Activated naive CD4-positive, alpha-beta T cell treated with anti-CD3 and anti-CD28 coated beads, Interleukin-2, amount 50 U/mL, for 24 hours (primary cell): ENCODE measurements around the gene MAP2K4.
"Not testable (repeated sequence)": the region's sequence is repeated elsewhere in the genome, so short reads cannot be mapped to it uniquely, and the experiment has no call there.

Source experiments
- H3K27ac Mint-ChIP-seq: one replicate; pipeline ENCODE4 v1.8.0; 2021; ENCODE audit warnings: mild to moderate bottlenecking, mixed read lengths
- H3K27me3 Mint-ChIP-seq: one replicate; pipeline ENCODE4 v1.8.0; 2021; ENCODE audit warnings: mixed read lengths
- H3K36me3 Mint-ChIP-seq: one replicate; pipeline ENCODE4 v1.8.0; 2021; ENCODE audit warnings: mixed read lengths
- H3K4me1 Mint-ChIP-seq: one replicate; pipeline ENCODE4 v1.8.0; 2021; ENCODE audit warnings: mixed read lengths
- H3K4me3 Mint-ChIP-seq: one replicate; pipeline ENCODE4 v1.8.0; 2021; ENCODE audit warnings: mild to moderate bottlenecking, mixed read lengths
- H3K9me3 Mint-ChIP-seq: one replicate; pipeline ENCODE4 v1.8.0; 2021; ENCODE audit warnings: mixed read lengths

Gene MAP2K4

DNA sequence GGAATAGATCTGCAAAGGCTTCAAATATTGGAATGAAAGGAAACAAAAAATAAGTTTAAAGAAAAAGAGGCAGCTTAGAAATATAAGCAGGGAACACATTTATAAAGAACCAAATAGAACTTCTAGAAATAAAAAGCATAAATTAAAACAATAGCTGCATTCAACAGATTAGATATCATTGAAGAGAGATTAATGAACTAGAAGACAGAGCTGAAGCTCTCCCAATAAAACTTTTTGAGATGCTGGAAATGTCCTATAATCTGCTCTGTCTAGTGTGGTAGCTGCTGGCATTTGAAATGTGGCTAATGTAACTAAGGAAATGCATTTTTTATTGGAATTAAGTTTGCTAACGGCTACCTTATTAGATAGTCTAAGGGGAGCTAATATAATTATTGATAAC, 115.6 kb downstream of the MAP2K4 start:
- no peak overlapping the region for H3K27ac Mint-ChIP-seq
- no peak overlapping the region for H3K4me3 Mint-ChIP-seq
- H3K36me3 Mint-ChIP-seq = peaks cover 50% of the 10 kb centered on the region
- no peaks in the 10 kb centered on the region for H3K4me1 Mint-ChIP-seq
- no peaks in the 10 kb centered on the region for H3K27me3 Mint-ChIP-seq
- H3K9me3 Mint-ChIP-seq = peaks cover 13% of the 10 kb centered on the region

DNA sequence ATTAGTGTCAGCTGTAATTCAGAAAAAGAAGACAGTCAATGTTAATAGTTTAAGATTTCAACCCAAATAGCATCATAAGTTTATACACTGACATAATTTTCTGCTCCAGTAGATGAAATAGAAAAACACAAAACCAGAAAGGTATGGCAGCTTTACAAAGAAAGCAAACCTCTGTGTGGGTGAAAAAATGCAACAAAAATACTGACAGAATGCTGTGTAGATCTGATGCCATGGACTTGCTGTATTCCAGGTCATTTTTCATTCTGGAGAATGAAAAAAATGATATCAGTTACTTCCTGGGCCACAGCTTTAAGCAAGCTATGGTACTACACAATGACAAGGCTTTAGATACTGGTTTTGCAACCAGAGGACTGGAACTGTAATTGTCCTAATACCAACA, 116.0 kb downstream of the MAP2K4 start:
- Mint-ChIP-seq H3K36me3 (peaks cover 51% of the 10 kb centered on the region), H3K4me1 (no peaks in the 10 kb centered on the region), H3K4me3 (no peak overlapping the region), H3K9me3 (peaks cover 13% of the 10 kb centered on the region), H3K27me3 (no peaks in the 10 kb centered on the region), H3K27ac (no peak overlapping the region)

DNA sequence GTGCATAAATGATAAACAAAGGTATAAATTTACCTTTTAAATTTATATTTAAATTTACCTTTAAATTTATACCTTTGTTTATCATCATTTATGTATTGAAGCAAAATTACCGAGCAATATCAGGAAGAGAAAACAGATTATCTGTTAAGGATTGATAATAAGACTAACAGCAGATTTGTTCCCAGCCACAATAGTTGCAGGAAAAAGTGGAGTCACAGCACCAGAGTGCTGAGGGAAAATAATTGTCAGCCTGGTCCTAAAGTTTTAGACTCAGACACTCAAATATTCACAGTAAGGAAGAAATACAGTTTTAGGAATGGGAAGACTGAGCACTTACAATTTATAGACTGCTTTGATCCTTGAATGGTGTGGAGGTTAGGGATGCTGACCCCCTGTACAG, 117.2 kb downstream of the MAP2K4 start:
- Mint-ChIP-seq H3K27ac (no peak overlapping the region), H3K4me3 (no peak overlapping the region), H3K9me3 (peaks cover 13% of the 10 kb centered on the region), H3K4me1 (no peaks in the 10 kb centered on the region), H3K27me3 (no peaks in the 10 kb centered on the region), H3K36me3 (peaks cover 50% of the 10 kb centered on the region)

DNA sequence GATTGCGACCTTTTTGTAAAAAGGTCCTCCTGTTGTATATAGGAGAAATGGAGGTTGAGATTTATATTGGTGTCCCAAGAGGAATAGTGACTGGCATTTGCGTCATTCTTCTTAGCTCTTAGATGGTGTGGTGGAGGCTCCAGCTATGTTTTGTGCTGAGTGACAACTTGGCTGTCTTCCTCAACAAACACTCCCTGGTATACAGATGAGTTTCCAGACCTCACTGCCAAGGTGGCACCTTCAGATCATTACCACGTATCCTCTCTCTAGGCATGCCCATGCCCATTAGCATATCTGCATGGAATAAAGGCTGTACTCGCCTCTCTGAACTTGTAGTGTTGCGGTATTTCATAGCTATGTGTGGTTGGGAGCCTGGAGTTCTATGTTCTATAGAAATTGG, 120.0 kb downstream of the MAP2K4 start:
- Mint-ChIP-seq H3K4me3 (no peak overlapping the region), H3K9me3 (peaks cover 12% of the 10 kb centered on the region), H3K4me1 (no peaks in the 10 kb centered on the region), H3K36me3 (peaks cover 54% of the 10 kb centered on the region), H3K27ac (no peak overlapping the region), H3K27me3 (no peaks in the 10 kb centered on the region)

DNA sequence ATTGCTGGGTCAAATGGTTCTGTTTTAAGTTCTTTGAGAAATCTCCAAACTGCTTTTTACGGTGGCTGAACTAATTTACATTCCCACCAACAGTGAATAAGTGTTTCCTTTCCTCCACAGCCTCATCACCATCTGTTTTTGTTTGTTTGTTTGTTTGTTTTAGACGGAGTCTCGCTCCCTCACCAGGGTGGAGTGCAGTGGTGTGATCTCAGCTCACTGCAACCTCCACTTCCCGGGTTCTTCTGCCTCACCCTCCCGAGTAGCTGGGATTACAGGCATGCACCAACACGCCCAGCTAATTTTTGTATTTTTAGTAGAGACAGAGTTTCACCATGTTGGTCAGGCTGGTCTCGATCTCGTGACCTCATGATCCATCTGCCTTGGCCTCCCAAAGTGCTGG, 141.5 kb downstream of the MAP2K4 start:
- H3K36me3 Mint-ChIP-seq, H3K4me3 Mint-ChIP-seq, H3K4me1 Mint-ChIP-seq, H3K27me3 Mint-ChIP-seq, H3K27ac Mint-ChIP-seq: not testable (repeated sequence)
- H3K9me3 Mint-ChIP-seq = peaks cover 18% of the 10 kb centered on the region

DNA sequence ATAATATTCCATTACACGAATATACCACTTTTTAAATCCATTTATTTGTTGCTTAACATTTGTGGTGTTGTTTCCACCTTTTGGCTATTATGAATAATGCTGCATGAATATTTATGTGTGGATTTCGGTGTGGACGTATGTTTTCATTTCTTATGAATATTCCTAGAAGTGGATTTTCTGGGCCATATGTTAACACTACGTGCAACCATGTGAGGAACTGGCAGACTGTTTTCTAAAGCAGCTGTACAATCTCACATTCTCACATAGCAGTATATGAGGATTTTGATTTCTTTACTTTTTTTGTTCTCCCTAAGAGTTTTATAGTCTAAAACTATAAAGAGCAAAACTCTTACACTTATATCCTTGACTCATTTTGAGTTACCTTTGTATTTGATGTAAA, 143.4 kb downstream of the MAP2K4 start:
- Mint-ChIP-seq H3K9me3 (peaks cover 18% of the 10 kb centered on the region), H3K36me3 (no peaks in the 10 kb centered on the region), H3K4me3 (no peak overlapping the region), H3K4me1 (no peaks in the 10 kb centered on the region), H3K27ac (no peak overlapping the region), H3K27me3 (peaks cover 4% of the 10 kb centered on the region)

DNA sequence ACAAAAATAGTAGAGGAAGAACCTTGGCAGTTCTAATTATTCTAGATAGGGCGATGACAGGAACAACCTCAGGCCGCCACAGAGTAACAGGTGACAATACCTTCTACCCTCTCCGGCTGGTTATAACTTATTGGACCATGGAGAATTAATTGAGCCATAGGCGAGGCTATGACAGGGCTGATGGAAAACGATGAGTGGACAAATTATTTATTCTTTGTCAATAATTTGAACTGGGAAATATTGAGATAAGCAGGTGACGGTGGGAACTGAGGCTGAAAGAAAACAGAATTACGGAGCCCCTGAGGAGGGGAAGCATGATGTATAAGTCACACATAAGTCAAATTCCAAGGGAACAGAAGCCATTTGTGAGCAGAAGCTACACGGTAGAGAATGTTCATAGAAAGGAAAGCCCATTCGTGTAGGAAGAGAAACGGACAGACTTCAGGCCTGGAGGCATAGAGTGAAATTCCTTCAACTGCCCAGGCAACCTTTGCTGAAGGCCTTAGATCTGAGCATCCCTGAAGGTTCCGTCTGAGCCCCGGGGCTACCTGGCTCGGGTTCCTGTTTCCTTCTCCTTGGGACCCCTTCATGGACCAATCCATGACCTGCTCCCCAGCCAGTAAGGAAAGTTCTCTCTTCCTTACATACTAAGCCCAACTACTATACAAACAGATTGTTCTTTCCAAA, 158.1 kb downstream of the MAP2K4 start:
- no peaks in the 10 kb centered on the region for H3K9me3 Mint-ChIP-seq
- no peak overlapping the region for H3K27ac Mint-ChIP-seq
- H3K27me3 Mint-ChIP-seq = peaks cover 3% of the 10 kb centered on the region
- H3K36me3 Mint-ChIP-seq = no peaks in the 10 kb centered on the region
- H3K4me1 Mint-ChIP-seq = no peaks in the 10 kb centered on the region
- H3K4me3 Mint-ChIP-seq = no peak overlapping the region

DNA sequence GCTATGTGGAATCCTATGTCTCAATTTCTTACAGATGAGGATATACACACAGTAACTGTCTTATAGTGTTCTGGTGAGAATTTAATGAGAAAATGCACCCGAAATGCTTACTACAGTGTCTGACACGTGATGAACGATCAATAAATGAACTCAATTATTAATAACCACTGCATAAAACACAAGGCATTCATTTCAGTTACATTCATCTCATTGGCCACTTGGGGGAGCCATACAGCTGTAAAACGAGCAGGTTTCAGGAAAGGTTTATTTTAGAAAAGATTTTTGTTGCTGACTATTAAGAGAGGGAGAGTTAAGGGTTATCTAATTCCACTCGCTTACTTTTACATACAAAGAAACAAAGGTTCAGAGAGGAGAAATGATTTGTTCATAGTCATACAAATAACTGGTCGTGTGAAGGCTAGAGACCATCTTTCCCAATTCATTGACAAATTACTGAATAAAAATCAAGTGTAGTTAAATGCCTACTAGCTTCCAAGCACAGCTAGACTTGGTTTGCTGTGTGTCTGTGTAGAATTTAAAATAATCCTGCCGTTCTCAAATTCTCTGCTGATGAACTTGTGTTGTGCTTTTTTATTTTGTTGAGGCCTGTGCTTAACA, 160.1 kb downstream of the MAP2K4 start:
- H3K36me3 Mint-ChIP-seq = no peaks in the 10 kb centered on the region
- no peaks in the 10 kb centered on the region for H3K9me3 Mint-ChIP-seq
- H3K27ac Mint-ChIP-seq = no peak overlapping the region
- no peak overlapping the region for H3K4me3 Mint-ChIP-seq
- H3K27me3 Mint-ChIP-seq = no peaks in the 10 kb centered on the region
- H3K4me1 Mint-ChIP-seq = no peaks in the 10 kb centered on the region

DNA sequence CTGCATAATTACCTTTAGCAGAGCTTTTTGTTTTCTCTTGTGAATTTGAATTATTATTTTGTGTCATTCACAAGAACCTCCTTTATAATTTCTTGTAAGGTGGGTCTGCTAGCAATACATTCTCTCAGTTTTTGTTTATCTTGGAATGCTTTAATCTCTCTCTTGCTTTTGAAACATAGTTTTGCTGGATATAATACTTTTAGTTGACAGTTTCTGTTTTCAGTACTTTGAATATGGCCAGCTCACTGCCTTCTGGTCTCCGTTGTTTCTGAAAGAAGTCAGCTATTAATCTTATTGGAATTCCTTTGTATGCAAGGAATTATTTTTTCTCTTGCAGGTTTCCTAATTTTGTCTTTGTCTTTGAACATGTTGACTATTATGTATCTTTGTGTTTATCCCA, 167.0 kb downstream of the MAP2K4 start:
- Mint-ChIP-seq H3K27ac (no peak overlapping the region), H3K27me3 (no peaks in the 10 kb centered on the region), H3K9me3 (peaks cover 22% of the 10 kb centered on the region), H3K4me1 (no peaks in the 10 kb centered on the region), H3K36me3 (peaks cover 3% of the 10 kb centered on the region), H3K4me3 (no peak overlapping the region)

DNA sequence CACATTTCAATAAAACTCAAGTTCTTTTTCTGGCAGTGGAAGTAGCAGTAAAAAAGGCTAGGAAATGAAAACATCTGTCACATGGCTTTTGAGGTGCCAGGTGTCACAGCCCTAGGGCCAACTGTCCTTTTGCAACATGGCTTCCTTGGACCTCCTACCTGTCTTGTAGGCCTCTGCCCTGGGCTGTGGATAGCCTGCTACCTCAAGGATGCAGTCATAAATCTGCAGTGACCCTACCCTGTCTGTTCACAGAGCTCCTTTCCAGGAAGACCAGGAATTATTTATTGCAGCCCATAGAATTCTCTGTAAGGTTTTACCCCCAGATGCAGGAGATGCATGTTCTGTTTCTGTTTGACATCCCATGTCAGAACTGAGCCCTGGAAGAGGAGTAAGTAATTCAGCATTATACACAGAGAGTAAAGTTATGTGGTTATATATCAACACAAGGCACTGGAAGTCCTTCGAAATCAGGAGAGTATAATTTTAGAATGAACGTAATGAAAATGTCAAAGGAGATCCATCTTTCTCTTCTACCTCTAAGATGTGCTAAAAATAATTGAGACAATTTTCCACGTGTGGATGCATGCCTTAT, 172.6 kb downstream of the MAP2K4 start:
- Mint-ChIP-seq H3K36me3 (no peaks in the 10 kb centered on the region), H3K4me1 (no peaks in the 10 kb centered on the region), H3K4me3 (no peak overlapping the region), H3K9me3 (peaks cover 11% of the 10 kb centered on the region), H3K27ac (no peak overlapping the region), H3K27me3 (no peaks in the 10 kb centered on the region)
